ENCODE measurements around the gene MRPS24. TPM values are rescaled to one million over a fixed set of nuclear protein-coding genes. Genes with fewer than 3 reads are reported as not detected.
"Not testable (repeated sequence)": the region's sequence is repeated elsewhere in the genome, so short reads cannot be mapped to it uniquely, and the experiment has no call there.

Gene MRPS24
- polyA plus RNA-seq (ENCODE audit: insufficient read length in 3 of 3) = 100 to 1,000 TPM in 1 of 3 donors, 10 to 100 TPM in 2; 89.3 to 102 (median 95.9) TPM
- long read RNA-seq, donor 1, transcript MRPS24-205 (2 exons, 392 nt) = minor isoform, 14 of 116 reads
- long read RNA-seq, donor 1, transcript MRPS24-201 (4 exons, 707 nt) = major isoform, 76 of 116 reads
- long read RNA-seq, donor 1, transcript MRPS24-203 (3 exons, 743 nt) = minor isoform, 26 of 116 reads
- long read RNA-seq, donor 1, partial matches to known transcripts = 0 of 116 reads
- long read RNA-seq, donor 1, other reads (novel, unspliced or antisense) = 0 of 116 reads
- long read RNA-seq, donor 2, transcript MRPS24-201 (4 exons, 707 nt) = major isoform, 90 of 149 reads
- long read RNA-seq, donor 2, transcript MRPS24-205 (2 exons, 392 nt) = minor isoform, 10 of 149 reads
- long read RNA-seq, donor 2, transcript MRPS24-203 (3 exons, 743 nt) = minor isoform, 48 of 149 reads
- long read RNA-seq, donor 2, partial matches to known transcripts = 0 of 149 reads
- long read RNA-seq, donor 2, other reads (novel, unspliced or antisense) = 0 of 149 reads
- long read RNA-seq, donor 3, transcript MRPS24-201 (4 exons, 707 nt) = major isoform, 79 of 109 reads
- long read RNA-seq, donor 3, transcript MRPS24-203 (3 exons, 743 nt) = minor isoform, 28 of 109 reads
- long read RNA-seq, donor 3, partial matches to known transcripts = 0 of 109 reads
- long read RNA-seq, donor 3, other reads (novel, unspliced or antisense) = 0 of 109 reads
- long read RNA-seq, donor 4, transcript MRPS24-201 (4 exons, 707 nt) = major isoform, 116 of 166 reads
- long read RNA-seq, donor 4, transcript MRPS24-203 (3 exons, 743 nt) = minor isoform, 42 of 166 reads
- long read RNA-seq, donor 4, transcript MRPS24-205 (2 exons, 392 nt) = minor isoform, 8 of 166 reads
- long read RNA-seq, donor 4, partial matches to known transcripts = 0 of 166 reads
- long read RNA-seq, donor 4, other reads (novel, unspliced or antisense) = 0 of 166 reads
- long read RNA-seq, donor 5, transcript MRPS24-201 (4 exons, 707 nt) = major isoform, 41 of 67 reads
- long read RNA-seq, donor 5, transcript MRPS24-203 (3 exons, 743 nt) = minor isoform, 23 of 67 reads
- long read RNA-seq, donor 5, partial matches to known transcripts = 0 of 67 reads
- long read RNA-seq, donor 5, other reads (novel, unspliced or antisense) = 0 of 67 reads
- long read RNA-seq, donor 6, transcript MRPS24-201 (4 exons, 707 nt) = major isoform, 51 of 103 reads
- long read RNA-seq, donor 6, transcript MRPS24-203 (3 exons, 743 nt) = minor isoform, 30 of 103 reads
- long read RNA-seq, donor 6, partial matches to known transcripts = 16 of 103 reads
- long read RNA-seq, donor 6, other reads (novel, unspliced or antisense) = 0 of 103 reads
- long read RNA-seq, donor 7, transcript MRPS24-201 (4 exons, 707 nt) = major isoform, 107 of 144 reads
- long read RNA-seq, donor 7, transcript MRPS24-205 (2 exons, 392 nt) = minor isoform, 9 of 144 reads
- long read RNA-seq, donor 7, transcript MRPS24-203 (3 exons, 743 nt) = minor isoform, 26 of 144 reads
- long read RNA-seq, donor 7, partial matches to known transcripts = 0 of 144 reads
- long read RNA-seq, donor 7, other reads (novel, unspliced or antisense) = 0 of 144 reads
- long read RNA-seq, donor 8, transcript MRPS24-201 (4 exons, 707 nt) = major isoform, 39 of 54 reads
- long read RNA-seq, donor 8, transcript MRPS24-203 (3 exons, 743 nt) = minor isoform, 14 of 54 reads
- long read RNA-seq, donor 8, partial matches to known transcripts = 0 of 54 reads
- long read RNA-seq, donor 8, other reads (novel, unspliced or antisense) = 0 of 54 reads
- long read RNA-seq, donor 9, transcript MRPS24-205 (2 exons, 392 nt) = minor isoform, 8 of 147 reads
- long read RNA-seq, donor 9, transcript MRPS24-201 (4 exons, 707 nt) = major isoform, 99 of 147 reads
- long read RNA-seq, donor 9, transcript MRPS24-203 (3 exons, 743 nt) = minor isoform, 40 of 147 reads
- long read RNA-seq, donor 9, partial matches to known transcripts = 0 of 147 reads
- long read RNA-seq, donor 9, other reads (novel, unspliced or antisense) = 0 of 147 reads
- long read RNA-seq, donor 10, transcript MRPS24-203 (3 exons, 743 nt) = minor isoform, 24 of 97 reads
- long read RNA-seq, donor 10, transcript MRPS24-205 (2 exons, 392 nt) = minor isoform, 8 of 97 reads
- long read RNA-seq, donor 10, transcript MRPS24-201 (4 exons, 707 nt) = major isoform, 65 of 97 reads
- long read RNA-seq, donor 10, partial matches to known transcripts = 0 of 97 reads
- long read RNA-seq, donor 10, other reads (novel, unspliced or antisense) = 0 of 97 reads
- long read RNA-seq, donor 11, transcript MRPS24-203 (3 exons, 743 nt) = minor isoform, 14 of 77 reads
- long read RNA-seq, donor 11, transcript MRPS24-201 (4 exons, 707 nt) = major isoform, 57 of 77 reads
- long read RNA-seq, donor 11, transcript MRPS24-205 (2 exons, 392 nt) = minor isoform, 6 of 77 reads
- long read RNA-seq, donor 11, partial matches to known transcripts = 0 of 77 reads
- long read RNA-seq, donor 11, other reads (novel, unspliced or antisense) = 0 of 77 reads
- long read RNA-seq, donor 12, transcript MRPS24-205 (2 exons, 392 nt) = minor isoform, 10 of 139 reads
- long read RNA-seq, donor 12, transcript MRPS24-201 (4 exons, 707 nt) = major isoform, 83 of 139 reads
- long read RNA-seq, donor 12, transcript MRPS24-203 (3 exons, 743 nt) = minor isoform, 33 of 139 reads
- long read RNA-seq, donor 12, partial matches to known transcripts = 13 of 139 reads
- long read RNA-seq, donor 12, other reads (novel, unspliced or antisense) = 0 of 139 reads
- long read RNA-seq, donor 13, transcript MRPS24-201 (4 exons, 707 nt) = major isoform, 50 of 66 reads
- long read RNA-seq, donor 13, transcript MRPS24-203 (3 exons, 743 nt) = minor isoform, 13 of 66 reads
- long read RNA-seq, donor 13, partial matches to known transcripts = 0 of 66 reads
- long read RNA-seq, donor 13, other reads (novel, unspliced or antisense) = 0 of 66 reads
- long read RNA-seq, donor 14, transcript MRPS24-201 (4 exons, 707 nt) = major isoform, 114 of 149 reads
- long read RNA-seq, donor 14, transcript MRPS24-203 (3 exons, 743 nt) = minor isoform, 27 of 149 reads
- long read RNA-seq, donor 14, transcript MRPS24-205 (2 exons, 392 nt) = minor isoform, 8 of 149 reads
- long read RNA-seq, donor 14, partial matches to known transcripts = 0 of 149 reads
- long read RNA-seq, donor 14, other reads (novel, unspliced or antisense) = 0 of 149 reads
- long read RNA-seq, donor 15, transcript MRPS24-205 (2 exons, 392 nt) = minor isoform, 7 of 159 reads
- long read RNA-seq, donor 15, transcript MRPS24-203 (3 exons, 743 nt) = minor isoform, 44 of 159 reads
- long read RNA-seq, donor 15, transcript MRPS24-201 (4 exons, 707 nt) = major isoform, 107 of 159 reads
- long read RNA-seq, donor 15, partial matches to known transcripts = 0 of 159 reads
- long read RNA-seq, donor 15, other reads (novel, unspliced or antisense) = 0 of 159 reads
- long read RNA-seq, donor 16, transcript MRPS24-201 (4 exons, 707 nt) = major isoform, 100 of 142 reads
- long read RNA-seq, donor 16, transcript MRPS24-205 (2 exons, 392 nt) = minor isoform, 8 of 142 reads
- long read RNA-seq, donor 16, transcript MRPS24-203 (3 exons, 743 nt) = minor isoform, 34 of 142 reads
- long read RNA-seq, donor 16, partial matches to known transcripts = 0 of 142 reads
- long read RNA-seq, donor 16, other reads (novel, unspliced or antisense) = 0 of 142 reads

- DNase-seq = peak; percentile 94
Observed at GRCh38 chr7:43869006-43869866, at the start of gene MRPS24. Gene MRPS24, minus strand, starts transcription at chr7:43869517. Its CDS starts 22 bp downstream, at chr7:43869495.

GRCh38 chr7:43915907-43916306 lies 46.6 kb upstream of the MRPS24 start:
- no peak for DNase-seq

- no peak for DNase-seq
Observed at GRCh38 chr7:43914795-43915194, 45.5 kb upstream of the MRPS24 start.

- DNase-seq = peak; percentile 28
Observed at GRCh38 chr7:43906331-43907010, 37.2 kb upstream of the MRPS24 start, which contains the start of gene URGCP. Gene URGCP, minus strand, starts transcription at chr7:43906596. Its CDS starts 21 bp downstream, at chr7:43906575.

GRCh38 chr7:43905956-43906330 lies 36.6 kb upstream of the MRPS24 start:
- peak; percentile 45 for DNase-seq

GRCh38 chr7:43905209-43905946 lies 36.1 kb upstream of the MRPS24 start:
- no peak for DNase-seq

- DNase-seq = no peak
Observed at GRCh38 chr7:43904533-43905208, 35.4 kb upstream of the MRPS24 start.

GRCh38 chr7:43902542-43903054 lies 33.3 kb upstream of the MRPS24 start:
- no peak for DNase-seq

GRCh38 chr7:43898571-43898970 lies 29.3 kb upstream of the MRPS24 start:
- DNase-seq = not testable (repeated sequence)

GRCh38 chr7:43895847-43896415 lies 26.6 kb upstream of the MRPS24 start:
- DNase-seq = no peak

GRCh38 chr7:43891069-43891955 lies 22.0 kb upstream of the MRPS24 start:
- DNase-seq = no peak

GRCh38 chr7:43890468-43890867 lies 21.2 kb upstream of the MRPS24 start:
- no peak for DNase-seq
